Activated gamma-delta T cell treated with Interleukin-2 at 50 U/mL for 16 hours (primary cell): Measurements from ENCODE around the gene KPNA6.

Source experiments
- DNase-seq: peaks from one replicate; pipeline ENCODE4 v3.0.0-alpha.2; 2020

The KPNA6 gene

GRCh38 chr1:32194984-32195383 lies 87.1 kb downstream of the KPNA6 start:
- DNase-seq = no peak

- DNase-seq = no peak
Measured at GRCh38 chr1:32195531-32195930, 87.7 kb downstream of the KPNA6 start.

GRCh38 chr1:32195972-32196823 lies 88.3 kb downstream of the KPNA6 start:
- no peak for DNase-seq

GRCh38 chr1:32197074-32197473 lies 89.2 kb downstream of the KPNA6 start:
- no peak for DNase-seq

- DNase-seq = no peak
Measured at GRCh38 chr1:32197837-32198236, 90.0 kb downstream of the KPNA6 start.

GRCh38 chr1:32198237-32199042 lies 90.6 kb downstream of the KPNA6 start:
- DNase-seq = no peak

GRCh38 chr1:32199043-32199716 lies 91.3 kb downstream of the KPNA6 start:
- DNase-seq = no peak

GRCh38 chr1:32199717-32200072 lies 91.8 kb downstream of the KPNA6 start:
- DNase-seq = no peak

- peak; percentile 40 for DNase-seq
Measured at GRCh38 chr1:32200226-32201010, 92.6 kb downstream of the KPNA6 start, which contains the start of gene CCDC28B. TSS of gene CCDC28B (plus strand) at chr1:32200595. CDS start at chr1:32201936, 1,341 bp downstream.

GRCh38 chr1:32201011-32201855 lies 93.4 kb downstream of the KPNA6 start:
- DNase-seq = peak; percentile 80

GRCh38 chr1:32204943-32205361 lies 97.1 kb downstream of the KPNA6 start:
- no peak for DNase-seq

GRCh38 chr1:32205401-32206370 lies 97.8 kb downstream of the KPNA6 start, which contains the start of gene IQCC:
TSS of gene IQCC (plus strand) at chr1:32205671. CDS start at chr1:32205682, 11 bp downstream.
- DNase-seq = peak; percentile 75

GRCh38 chr1:32208469-32208868 lies 100.6 kb downstream of the KPNA6 start:
- DNase-seq = no peak

GRCh38 chr1:32208891-32209328 lies 101.1 kb downstream of the KPNA6 start, which contains the start of gene DCDC2B:
TSS of gene DCDC2B (plus strand) at chr1:32209089. CDS start at chr1:32209094, 5 bp downstream.
- DNase-seq = no peak

GRCh38 chr1:32215629-32216480 lies 108.0 kb downstream of the KPNA6 start:
- peak; percentile 48 for DNase-seq

- DNase-seq = no peak
Measured at GRCh38 chr1:32216566-32216965, 108.7 kb downstream of the KPNA6 start.

- no peak for DNase-seq
Measured at GRCh38 chr1:32219022-32219421, 111.2 kb downstream of the KPNA6 start.

GRCh38 chr1:32220746-32221580 lies 113.1 kb downstream of the KPNA6 start:
- no peak for DNase-seq
